Measurements from ENCODE around the gene PREB.

The PREB gene

DNA sequence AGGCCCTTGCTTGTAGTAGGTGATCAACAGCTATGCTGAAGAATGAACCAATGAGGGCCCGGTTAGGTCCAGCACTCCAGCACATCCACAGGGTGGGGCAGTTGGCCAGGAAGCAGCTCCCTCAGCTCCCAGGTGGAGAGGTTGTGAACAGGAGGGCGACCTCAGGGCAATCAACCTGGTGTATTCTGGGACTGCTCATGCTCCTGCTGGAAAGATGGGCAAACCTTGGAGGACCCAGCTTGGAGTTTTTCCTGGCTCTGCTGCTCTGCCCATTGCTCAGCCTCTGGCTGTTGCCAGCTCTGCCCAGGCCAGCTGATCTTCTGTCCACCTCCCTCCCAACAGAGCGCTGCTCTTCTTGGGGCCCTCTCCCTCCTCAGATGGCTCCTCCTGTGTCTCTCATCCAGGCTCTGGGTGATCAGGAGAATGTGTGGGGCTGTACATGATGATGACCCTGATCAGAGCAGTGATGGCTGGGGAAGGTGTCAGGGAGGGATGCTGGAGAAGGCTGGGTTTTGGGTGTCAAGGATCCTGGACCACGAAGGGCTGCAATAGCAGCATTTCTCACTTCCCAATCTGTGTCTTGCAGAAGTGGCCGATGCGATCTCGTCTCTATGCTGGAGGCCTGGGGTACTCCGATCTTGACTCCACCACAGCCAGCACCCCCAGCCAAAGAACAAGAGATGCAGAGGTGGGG is 17.8 kb upstream of the PREB start:
- no peak for DNase-seq

GRCh38 chr2:27150639-27151230 is 16.3 kb upstream of the PREB start:
- no peak for DNase-seq

DNA sequence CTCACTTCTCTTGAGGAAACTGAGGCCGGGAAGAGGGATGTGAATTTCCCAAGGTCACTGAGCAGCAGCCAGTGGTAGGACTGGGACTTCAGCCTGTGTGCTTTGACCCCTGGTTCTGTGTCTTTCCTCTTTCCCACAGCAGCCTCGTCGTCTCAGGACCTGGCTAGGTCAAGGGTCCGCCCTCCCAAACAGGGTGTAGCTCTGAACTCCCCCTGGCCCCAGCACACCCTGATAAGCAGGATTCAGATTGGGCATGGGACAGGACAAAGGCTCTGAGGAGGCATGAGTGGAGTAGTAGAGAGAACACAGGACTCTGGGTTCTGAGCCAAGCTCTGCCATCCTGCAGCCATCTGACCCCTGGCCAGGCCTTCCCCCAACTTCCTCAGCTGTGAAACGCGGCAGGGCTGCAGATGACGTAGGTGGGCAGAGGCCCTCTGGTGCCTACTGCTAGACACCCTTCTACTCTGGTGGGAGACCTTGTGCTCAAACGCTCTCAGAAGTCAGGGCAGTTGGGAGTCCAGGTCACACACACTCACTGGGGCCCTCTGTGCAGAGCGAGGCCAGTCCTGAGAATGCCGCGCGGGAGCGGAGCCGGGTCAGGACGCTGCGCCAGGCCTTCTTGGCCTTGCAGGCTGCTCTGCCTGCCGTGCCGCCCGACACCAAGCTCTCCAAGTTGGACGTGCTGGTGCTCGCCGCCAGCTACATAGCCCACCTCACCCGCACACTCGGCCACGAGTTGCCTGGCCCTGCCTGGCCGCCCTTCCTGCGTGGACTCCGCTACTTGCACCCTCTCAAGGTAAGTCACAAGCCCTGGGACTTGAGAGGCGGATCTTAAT is 15.4 kb upstream of the PREB start:
- DNase-seq, result no peak

DNA sequence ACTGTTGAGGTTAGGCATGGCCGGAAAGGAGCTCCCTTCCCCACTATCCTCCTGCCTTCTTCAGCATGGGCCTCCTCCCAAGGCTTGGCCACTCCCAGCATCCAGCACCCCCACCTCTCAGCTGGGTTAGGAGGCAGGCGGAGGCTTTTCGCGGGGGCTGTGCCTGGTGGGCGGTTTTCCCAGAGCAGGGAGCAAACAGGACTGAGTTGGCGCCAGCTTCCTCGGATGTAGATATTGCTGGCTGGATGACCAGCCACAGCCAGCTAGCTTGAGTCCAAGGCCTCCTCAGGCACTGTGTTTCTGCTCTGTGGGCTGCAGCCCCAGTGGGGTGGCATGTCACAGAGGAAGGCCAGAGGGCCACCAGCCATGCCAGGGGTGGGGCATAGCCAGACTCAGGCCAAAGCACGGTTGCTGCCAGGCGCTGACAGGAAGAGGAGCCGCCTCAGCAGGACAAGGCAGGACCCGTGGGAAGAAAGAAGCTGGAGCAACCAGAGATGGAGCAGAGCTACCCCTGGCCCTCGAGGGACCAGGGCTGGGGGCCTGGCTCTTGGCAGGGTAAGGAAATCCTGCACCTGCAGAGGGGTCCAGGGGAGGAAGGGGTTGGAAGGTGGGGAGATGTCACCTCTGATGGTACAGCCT is 14.5 kb upstream of the PREB start, which contains the start of gene TCF23:
Gene TCF23, plus strand, starts transcription at position 204 of the 639 bp plus-strand sequence. Its CDS starts 130 bp downstream, at position 334.
- DNase-seq, result no peak

DNA sequence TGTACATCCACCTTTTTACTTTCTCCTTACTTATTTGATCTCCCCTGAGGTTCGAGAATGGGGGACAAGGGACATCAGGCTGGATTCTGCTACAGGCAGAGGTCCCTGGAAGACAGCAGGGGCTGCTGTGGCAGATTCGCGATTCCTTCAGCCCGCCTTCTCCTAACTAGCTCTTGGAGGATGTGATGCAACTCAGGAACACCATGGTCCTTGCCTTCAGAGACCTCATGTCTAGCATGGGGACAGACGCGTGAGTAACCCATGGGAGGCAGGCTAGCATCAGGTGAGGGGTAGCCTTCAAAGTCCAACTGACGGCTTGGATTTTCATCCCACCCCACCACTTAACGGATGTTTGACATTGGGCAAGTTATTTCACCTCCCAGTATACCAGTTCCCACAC is 13.5 kb upstream of the PREB start:
- DNase-seq, result no peak

- DNase-seq, result no peak
These were observed 11.2 kb upstream of the PREB start for GRCh38 chr2:27145682-27146081.

GRCh38 chr2:27143285-27143684 is 8.8 kb upstream of the PREB start:
- DNase-seq, result no peak

DNA sequence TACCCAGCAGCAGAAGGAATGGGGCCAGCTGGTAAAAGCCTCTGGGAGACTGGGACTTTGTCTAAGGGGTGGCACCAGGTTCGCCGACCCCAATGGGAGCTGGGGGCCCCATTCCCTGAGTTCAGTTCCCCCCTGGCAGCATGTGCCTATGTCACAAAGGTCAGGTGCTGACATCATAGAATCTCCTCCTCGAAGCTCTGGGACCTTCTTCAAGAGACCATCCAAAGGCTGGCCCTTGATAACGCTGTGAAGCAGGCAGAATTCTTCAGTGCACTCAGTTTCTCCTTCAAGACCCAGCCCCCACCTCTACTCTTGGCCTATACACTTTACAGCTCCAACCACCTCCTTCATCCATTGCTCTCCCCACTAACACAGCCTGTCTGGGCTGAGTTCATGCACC is 4.9 kb upstream of the PREB start, which contains the start of gene PRR30:
Gene PRR30, minus strand, starts transcription at position 101 of the 400 bp plus-strand sequence. CDS start 1,081 bp downstream, outside the sequence.
- no peak for DNase-seq

DNA sequence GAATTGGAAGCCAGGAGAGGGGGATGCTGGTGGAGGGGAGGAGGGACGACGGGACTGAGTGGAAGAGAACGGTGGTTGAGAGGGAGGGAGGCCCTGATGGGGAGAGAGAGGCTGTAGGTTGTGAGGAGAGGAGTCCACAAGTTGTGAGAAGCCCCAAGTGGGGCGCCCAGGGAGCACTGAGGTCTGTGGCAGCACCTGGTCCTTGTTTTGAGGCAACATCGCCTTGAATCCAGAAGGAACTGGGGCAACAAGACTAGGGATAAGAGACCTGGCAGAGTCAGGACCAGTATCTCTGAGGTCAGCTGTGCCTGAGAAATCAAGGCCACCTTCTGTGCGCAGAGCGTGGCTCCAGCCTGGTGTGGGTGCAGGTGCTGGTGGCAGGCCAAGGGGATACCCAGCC is 3.7 kb upstream of the PREB start:
- DNase-seq, result no peak

- DNase-seq, result no peak
These were observed 3.0 kb upstream of the PREB start for GRCh38 chr2:27137322-27137935.

DNA sequence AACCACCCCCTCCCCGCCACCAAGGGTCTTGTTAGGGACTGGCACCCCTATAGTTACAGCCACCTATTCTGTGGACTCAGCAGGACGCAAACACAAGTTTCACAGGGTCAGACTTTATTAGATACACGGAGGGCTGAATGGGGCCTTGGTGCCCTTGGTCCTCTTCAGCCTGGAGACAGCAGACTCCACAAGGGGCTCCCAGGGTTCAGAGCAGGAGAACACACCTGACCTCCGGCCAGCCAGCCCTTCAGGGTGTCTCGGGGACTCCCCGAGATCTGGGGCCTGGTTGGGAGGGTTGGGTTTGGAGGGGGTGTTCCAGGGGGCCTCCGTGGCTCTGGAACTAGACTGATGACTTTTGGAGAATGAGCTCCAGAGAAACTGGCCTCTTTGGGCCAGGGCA is 2.3 kb upstream of the PREB start:
- DNase-seq, result no peak

- DNase-seq, result no peak
These were observed 1.1 kb upstream of the PREB start for GRCh38 chr2:27135478-27135955.

- no peak for DNase-seq
These were observed 493 bp upstream of the PREB start for GRCh38 chr2:27134781-27135477.

DNA sequence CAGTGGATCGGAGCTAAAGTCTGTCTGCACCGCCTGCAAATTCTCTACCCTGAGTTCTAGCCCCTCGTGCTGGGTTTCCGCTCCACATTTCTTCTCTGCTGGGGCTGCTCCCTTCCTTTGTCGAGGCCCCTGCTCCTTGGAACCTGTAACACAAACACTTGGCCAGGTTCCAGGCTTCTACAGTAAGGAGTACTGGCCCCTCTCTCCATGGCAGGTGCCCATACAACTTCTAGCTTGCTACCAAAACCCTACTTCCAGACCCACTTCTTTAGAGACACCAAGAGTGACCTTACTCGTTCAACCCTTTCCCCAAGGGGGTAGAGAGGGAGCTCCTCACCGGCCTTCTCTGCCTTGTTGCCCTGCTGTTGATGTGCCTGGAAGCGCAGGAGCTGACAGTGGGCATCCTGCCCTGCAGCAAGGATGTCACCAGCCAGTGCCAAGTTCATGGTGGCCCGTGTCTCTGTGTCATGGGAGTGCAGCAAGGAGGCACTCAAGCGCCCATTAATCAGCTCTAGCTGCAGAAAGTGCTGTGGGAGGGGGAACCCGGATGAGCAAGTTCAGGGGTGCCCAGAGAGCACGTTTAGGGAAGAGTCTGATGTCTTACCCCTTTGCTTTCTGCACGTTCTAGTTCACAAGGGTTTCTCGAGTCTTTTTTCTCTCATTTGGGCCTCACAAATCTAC is 1.1 kb downstream of the PREB start:
- no peak for DNase-seq

DNA sequence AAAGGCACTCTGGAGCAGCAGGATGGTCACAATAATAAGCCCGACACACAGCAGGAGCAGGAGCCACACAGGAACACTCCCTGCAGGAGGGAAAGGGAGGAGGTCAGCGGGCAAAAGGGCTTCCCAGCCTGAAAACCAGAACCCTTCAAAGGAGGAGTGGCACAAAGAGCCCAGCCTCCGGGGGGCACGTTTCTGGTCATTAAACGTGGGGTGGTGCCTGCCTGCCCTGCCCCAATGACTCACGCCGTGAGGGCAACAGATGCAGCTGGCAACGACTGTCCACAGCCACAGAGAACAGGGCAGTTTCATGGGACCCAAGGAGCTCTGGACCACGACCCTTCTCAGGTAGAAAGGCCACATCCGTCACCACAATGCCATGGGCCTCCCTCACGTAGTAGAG is 3.0 kb downstream of the PREB start:
- DNase-seq, result no peak

DNA sequence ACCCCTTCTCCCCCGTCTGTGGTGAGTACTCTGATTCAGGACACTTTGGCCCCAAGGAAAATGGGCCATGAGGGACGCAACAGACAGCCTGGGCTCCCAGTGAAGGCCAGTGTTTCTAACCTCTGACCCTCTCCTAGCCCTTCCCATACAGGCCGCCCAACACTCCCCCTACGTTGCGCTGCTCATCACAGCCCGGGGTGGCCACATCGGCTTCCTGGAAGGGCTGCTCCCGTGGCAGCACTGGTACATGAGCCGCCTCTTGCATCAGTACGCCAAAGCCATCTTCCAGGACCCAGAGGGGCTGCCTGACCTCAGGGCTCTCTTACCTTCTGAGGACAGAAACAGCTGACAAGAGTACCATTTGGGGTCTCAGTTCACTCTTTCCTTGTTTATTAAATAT is 4.0 kb downstream of the PREB start:
- DNase-seq, result no peak

GRCh38 chr2:27128668-27129571 is 5.5 kb downstream of the PREB start:
- no peak for DNase-seq

DNA sequence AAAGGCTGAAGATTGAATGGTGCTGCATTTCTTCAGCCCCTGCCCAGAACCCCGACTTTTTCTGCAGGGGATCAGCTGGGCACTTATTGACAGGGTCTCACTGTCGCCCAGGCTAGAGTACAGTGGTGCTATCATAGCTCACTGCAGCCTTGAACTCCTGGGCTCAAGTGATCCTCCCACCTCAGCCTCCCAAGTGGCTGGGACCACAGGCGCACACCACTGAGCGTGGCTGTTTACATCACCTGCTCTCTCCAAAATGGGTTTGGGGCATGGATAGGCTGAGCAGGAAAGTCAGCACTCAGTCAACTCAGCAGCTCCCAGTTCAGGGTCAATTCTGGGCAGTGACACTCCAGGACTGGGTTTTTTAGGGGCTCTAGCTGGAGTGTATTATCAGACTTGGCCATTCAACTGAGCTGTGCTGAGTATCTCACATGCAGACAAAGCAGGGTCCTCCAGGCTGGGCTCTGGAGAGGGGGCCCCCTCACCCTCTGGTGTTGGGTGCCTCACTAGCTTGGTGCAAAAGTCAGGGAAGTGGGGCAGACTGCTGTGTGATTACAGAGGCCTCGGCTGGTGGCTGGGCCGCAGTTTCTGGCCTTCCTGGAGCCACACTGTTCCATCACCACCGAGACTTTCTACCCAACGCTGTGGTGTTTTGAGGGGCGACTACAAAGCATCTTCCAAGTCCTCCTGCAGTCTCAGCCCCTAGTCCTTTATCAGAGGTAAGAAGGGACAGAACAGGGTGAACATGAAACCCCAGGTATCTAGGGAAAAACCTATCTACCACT is 6.4 kb downstream of the PREB start:
- DNase-seq, result no peak

- DNase-seq, result no peak
These were observed 8.2 kb downstream of the PREB start for GRCh38 chr2:27126252-27126710.
